MM.1S (cell line): Measurements from ENCODE around the gene DAD1.

Experiments
- CTCF ChIP-seq: fragments of 300-600 bp; sonication (generic); IDR thresholded peaks from 2 replicates; pipeline ENCODE4 v1.5.1; 2016; ENCODE audit warnings: antibody characterized with exemption, low read length, mixed read lengths
- EZH2 ChIP-seq: fragments of 300-600 bp; sonication (generic); optimal IDR thresholded peaks from 2 replicates; pipeline ENCODE3; 2017; ENCODE audit warnings: low read depth, mild to moderate bottlenecking, antibody characterized with exemption, low read length, mixed read lengths
- EZH2phosphoT487 ChIP-seq: fragments of 300-600 bp; sonication (generic); IDR thresholded peaks from 2 replicates; pipeline ENCODE4 v1.6.1; 2018; ENCODE audit warnings: antibody characterized with exemption, low read length

GRCh38 chr14:22540293-22540692 is 48.7 kb downstream of the DAD1 start:
- no peak for TF ChIP-seq CTCF
- TF ChIP-seq EZH2 = no peak
- no peak for TF ChIP-seq EZH2phosphoT487
